Superior temporal gyrus (tissue), 1 donor: ENCODE measurements around the gene HPX.

Experiments
- DNase-seq: peaks from one replicate; pipeline ENCODE4 v3.0.0-alpha.2; 2016; ENCODE audit errors: extremely low spot score

The HPX gene

GRCh38 chr11:6440906-6441358 lies at the start of gene HPX:
HPX (minus strand) TSS chr11:6440987; CDS start chr11:6440963, 24 bp downstream.
- DNase-seq, result no peak

GRCh38 chr11:6489306-6489705 lies 48.5 kb upstream of the HPX start:
- DNase-seq, result no peak

GRCh38 chr11:6488821-6489220 lies 48.0 kb upstream of the HPX start:
- DNase-seq, result no peak

GRCh38 chr11:6488342-6488741 lies 47.6 kb upstream of the HPX start:
- no peak for DNase-seq

- no peak for DNase-seq
Observed at GRCh38 chr11:6486938-6487337, 46.2 kb upstream of the HPX start.

- no peak for DNase-seq
Observed at GRCh38 chr11:6486256-6486655, 45.5 kb upstream of the HPX start.

- DNase-seq, result no peak
Observed at GRCh38 chr11:6485661-6486060, 44.9 kb upstream of the HPX start.

GRCh38 chr11:6483015-6483414 lies 42.2 kb upstream of the HPX start:
- no peak for DNase-seq

- DNase-seq, result no peak
Observed at GRCh38 chr11:6482441-6482840, 41.7 kb upstream of the HPX start.

GRCh38 chr11:6481924-6482275 lies 41.1 kb upstream of the HPX start:
- no peak for DNase-seq

GRCh38 chr11:6481012-6481923 lies 40.5 kb upstream of the HPX start, which contains the start of the genes ARFIP2 and TIMM10B:
ARFIP2 (minus strand) TSS chr11:6481331; CDS start chr11:6480421, 910 bp downstream.
TIMM10B (plus strand) TSS chr11:6481501; CDS start chr11:6481517, 16 bp downstream.
- DNase-seq, result peak; percentile 99

- no peak for DNase-seq
Observed at GRCh38 chr11:6480299-6480914, 39.6 kb upstream of the HPX start.

GRCh38 chr11:6476571-6476970 lies 35.8 kb upstream of the HPX start:
- DNase-seq, result no peak

GRCh38 chr11:6475936-6476335 lies 35.1 kb upstream of the HPX start:
- no peak for DNase-seq

- no peak for DNase-seq
Observed at GRCh38 chr11:6474806-6475500, 34.2 kb upstream of the HPX start.

- DNase-seq, result no peak
Observed at GRCh38 chr11:6474413-6474792, 33.6 kb upstream of the HPX start.

- peak; percentile 72 for DNase-seq
Observed at GRCh38 chr11:6473451-6474412, 32.9 kb upstream of the HPX start, which contains the start of gene TRIM3. TRIM3 (minus strand) TSS chr11:6473941; CDS start chr11:6465695, 8,246 bp downstream.

- DNase-seq, result no peak
Observed at GRCh38 chr11:6472934-6473333, 32.1 kb upstream of the HPX start.

GRCh38 chr11:6469599-6469998 lies 28.8 kb upstream of the HPX start:
- no peak for DNase-seq

- peak; percentile 91 for DNase-seq
Observed at GRCh38 chr11:6468712-6469495, 28.1 kb upstream of the HPX start.
